Nephron progenitor cell (in vitro differentiated cells): Measurements from ENCODE around the gene MLIP.

ENCODE experiments used
- DNase-seq: peaks from one replicate; pipeline ENCODE4 v3.0.0; 2021
- H3K27ac Mint-ChIP-seq: 2 replicates; pipeline ENCODE4 v1.8.0; 2021; ENCODE audit warnings: mild to moderate bottlenecking, moderate library complexity, mixed read lengths
- H3K27me3 Mint-ChIP-seq: 2 replicates; pipeline ENCODE4 v1.8.0; 2021; ENCODE audit warnings: mild to moderate bottlenecking, low read depth, mixed read lengths; ENCODE audit not compliant: poor library complexity
- H3K36me3 Mint-ChIP-seq: 2 replicates; pipeline ENCODE4 v1.8.0; 2021; ENCODE audit warnings: low read depth, mixed read lengths
- H3K4me1 Mint-ChIP-seq: 2 replicates; pipeline ENCODE4 v1.8.0; 2021; ENCODE audit warnings: mixed read lengths
- H3K4me3 Mint-ChIP-seq: 2 replicates; pipeline ENCODE4 v1.8.0; 2021; ENCODE audit warnings: mild to moderate bottlenecking, moderate library complexity, mixed read lengths
- H3K9me3 Mint-ChIP-seq: 2 replicates; pipeline ENCODE4 v1.8.0; 2021; ENCODE audit warnings: mild to moderate bottlenecking, moderate library complexity, mixed read lengths
- TF ChIP-seq, protein P1 (sequence below): fragments of 200-600 bp; sonication (generic); IDR thresholded peaks from 2 replicates; pipeline ENCODE4 v1.5.0; 2021; ENCODE audit warnings: antibody characterized with exemption

The MLIP gene

DNA sequence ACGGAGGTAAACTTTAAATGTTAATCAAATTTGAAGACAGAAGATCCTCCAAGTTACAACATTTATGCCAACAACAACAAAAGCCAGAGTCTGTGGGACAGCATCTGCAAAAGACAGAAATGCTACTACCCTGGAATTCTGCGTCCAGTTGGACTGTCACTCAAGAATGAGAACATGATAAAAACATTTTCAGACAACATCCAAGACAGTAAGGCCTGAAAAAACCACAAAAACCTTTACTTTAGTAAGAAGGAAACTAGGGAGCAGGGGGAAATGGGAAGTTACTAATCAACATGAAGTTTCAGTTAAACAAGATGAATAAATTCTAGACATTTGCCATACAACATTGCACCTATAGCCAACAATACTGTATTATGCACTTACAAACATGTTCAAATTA is 77.6 kb downstream of the MLIP start:
- DNase-seq, result no peak
- no peaks in the 10 kb centered on the region for H3K27me3 Mint-ChIP-seq
- peaks cover 11% of the 10 kb centered on the region for H3K4me1 Mint-ChIP-seq
- no peak overlapping the region for H3K4me3 Mint-ChIP-seq
- no peaks in the 10 kb centered on the region for H3K9me3 Mint-ChIP-seq
- TF ChIP-seq, protein P1, sequence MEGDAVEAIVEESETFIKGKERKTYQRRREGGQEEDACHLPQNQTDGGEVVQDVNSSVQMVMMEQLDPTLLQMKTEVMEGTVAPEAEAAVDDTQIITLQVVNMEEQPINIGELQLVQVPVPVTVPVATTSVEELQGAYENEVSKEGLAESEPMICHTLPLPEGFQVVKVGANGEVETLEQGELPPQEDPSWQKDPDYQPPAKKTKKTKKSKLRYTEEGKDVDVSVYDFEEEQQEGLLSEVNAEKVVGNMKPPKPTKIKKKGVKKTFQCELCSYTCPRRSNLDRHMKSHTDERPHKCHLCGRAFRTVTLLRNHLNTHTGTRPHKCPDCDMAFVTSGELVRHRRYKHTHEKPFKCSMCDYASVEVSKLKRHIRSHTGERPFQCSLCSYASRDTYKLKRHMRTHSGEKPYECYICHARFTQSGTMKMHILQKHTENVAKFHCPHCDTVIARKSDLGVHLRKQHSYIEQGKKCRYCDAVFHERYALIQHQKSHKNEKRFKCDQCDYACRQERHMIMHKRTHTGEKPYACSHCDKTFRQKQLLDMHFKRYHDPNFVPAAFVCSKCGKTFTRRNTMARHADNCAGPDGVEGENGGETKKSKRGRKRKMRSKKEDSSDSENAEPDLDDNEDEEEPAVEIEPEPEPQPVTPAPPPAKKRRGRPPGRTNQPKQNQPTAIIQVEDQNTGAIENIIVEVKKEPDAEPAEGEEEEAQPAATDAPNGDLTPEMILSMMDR, result no peak
- H3K27ac Mint-ChIP-seq, result no peak overlapping the region
- no peaks in the 10 kb centered on the region for H3K36me3 Mint-ChIP-seq

DNA sequence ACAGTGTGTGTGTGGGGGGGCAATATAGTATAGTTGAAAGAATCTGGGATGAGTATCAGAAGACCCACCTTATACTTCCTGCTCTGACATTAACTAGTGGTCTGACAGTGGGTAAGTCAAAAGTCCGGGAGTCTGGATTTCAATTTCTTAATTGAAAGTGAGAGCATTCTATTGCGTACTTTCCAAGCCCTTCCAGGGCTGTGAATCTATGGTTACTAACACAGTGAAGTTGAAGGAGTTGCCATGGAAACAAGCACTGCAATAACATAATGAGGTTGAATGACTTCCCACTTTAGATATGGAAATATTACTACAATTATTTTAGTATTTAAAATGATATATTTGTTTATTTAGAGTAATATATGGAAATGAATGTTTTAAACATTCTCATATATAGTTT is 80.2 kb downstream of the MLIP start:
- DNase-seq, result no peak
- H3K9me3 Mint-ChIP-seq, result no peaks in the 10 kb centered on the region
- TF ChIP-seq, protein P1, result no peak
- H3K36me3 Mint-ChIP-seq, result no peaks in the 10 kb centered on the region
- no peak overlapping the region for H3K4me3 Mint-ChIP-seq
- H3K27ac Mint-ChIP-seq, result no peak overlapping the region
- no peaks in the 10 kb centered on the region for H3K27me3 Mint-ChIP-seq
- H3K4me1 Mint-ChIP-seq, result peaks cover 11% of the 10 kb centered on the region

DNA sequence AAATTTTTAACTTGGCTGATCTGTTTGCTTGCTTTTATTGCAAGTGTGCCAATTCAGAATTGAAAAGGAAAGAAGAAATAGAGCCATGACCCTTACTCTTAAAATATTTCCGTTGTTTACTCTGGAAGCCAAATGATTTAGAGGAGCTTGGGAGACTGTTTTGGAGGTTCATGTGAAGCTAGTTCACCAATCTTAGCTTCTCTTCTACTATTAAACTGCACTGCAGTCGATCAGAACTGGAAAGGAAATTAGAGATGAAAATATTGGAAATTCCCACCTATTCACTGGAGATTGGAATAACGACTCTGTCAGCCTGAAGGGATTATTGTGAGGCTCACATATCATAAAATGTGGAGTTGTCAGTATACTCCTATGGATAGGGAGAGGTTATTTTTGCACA is 81.8 kb downstream of the MLIP start:
- Mint-ChIP-seq H3K27ac (no peak overlapping the region), H3K4me3 (no peak overlapping the region), H3K36me3 (no peaks in the 10 kb centered on the region), H3K4me1 (peaks cover 11% of the 10 kb centered on the region), H3K27me3 (no peaks in the 10 kb centered on the region), H3K9me3 (no peaks in the 10 kb centered on the region)
- DNase-seq, result no peak
- TF ChIP-seq, protein P1, result no peak

DNA sequence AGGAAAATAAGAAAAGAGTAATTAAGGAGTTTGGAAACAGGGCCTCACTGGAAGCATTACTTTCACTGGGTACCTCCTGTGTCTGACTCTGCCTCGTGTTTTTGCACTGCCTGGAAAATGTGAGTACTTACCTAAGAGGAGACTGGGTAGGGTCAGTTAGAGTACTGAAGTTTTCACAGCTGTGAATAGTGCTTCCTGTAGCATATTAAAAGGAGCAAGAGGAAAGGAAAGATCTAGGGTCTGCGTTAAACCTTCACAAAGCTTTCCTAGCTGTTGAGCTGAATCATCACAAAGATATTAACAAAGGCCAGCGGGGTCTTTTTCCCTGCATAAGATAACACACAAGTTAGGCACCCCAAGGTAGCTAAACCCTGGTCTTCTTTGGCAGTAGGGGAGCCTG is 82.3 kb downstream of the MLIP start:
- no peaks in the 10 kb centered on the region for H3K27me3 Mint-ChIP-seq
- H3K36me3 Mint-ChIP-seq, result no peaks in the 10 kb centered on the region
- H3K9me3 Mint-ChIP-seq, result no peaks in the 10 kb centered on the region
- TF ChIP-seq, protein P1, result no peak
- H3K4me1 Mint-ChIP-seq, result peaks cover 11% of the 10 kb centered on the region
- H3K27ac Mint-ChIP-seq, result no peak overlapping the region
- no peak for DNase-seq
- H3K4me3 Mint-ChIP-seq, result no peak overlapping the region

DNA sequence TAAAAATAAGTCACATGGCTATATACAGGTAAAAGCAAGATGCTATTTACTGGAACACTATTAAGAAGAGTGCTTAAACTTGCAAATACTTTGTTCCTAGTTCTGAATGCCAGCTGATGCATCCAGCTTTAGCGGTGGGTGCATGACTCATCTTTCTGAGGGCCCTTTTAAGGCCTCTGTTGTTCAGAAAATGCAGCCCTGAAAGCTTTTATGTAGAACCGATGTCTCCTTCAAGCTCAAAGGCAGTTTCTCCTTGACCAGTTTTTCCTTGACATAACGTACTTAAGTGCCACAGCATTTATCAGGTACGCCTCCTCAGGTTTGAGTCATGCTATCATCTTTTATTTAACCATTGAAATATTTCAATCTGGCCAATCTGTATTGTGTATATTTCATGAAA is 82.8 kb downstream of the MLIP start:
- Mint-ChIP-seq H3K27ac (no peak overlapping the region), H3K27me3 (no peaks in the 10 kb centered on the region), H3K4me1 (peaks cover 11% of the 10 kb centered on the region), H3K9me3 (no peaks in the 10 kb centered on the region), H3K36me3 (no peaks in the 10 kb centered on the region), H3K4me3 (no peak overlapping the region)
- DNase-seq, result no peak
- TF ChIP-seq, protein P1, result no peak

DNA sequence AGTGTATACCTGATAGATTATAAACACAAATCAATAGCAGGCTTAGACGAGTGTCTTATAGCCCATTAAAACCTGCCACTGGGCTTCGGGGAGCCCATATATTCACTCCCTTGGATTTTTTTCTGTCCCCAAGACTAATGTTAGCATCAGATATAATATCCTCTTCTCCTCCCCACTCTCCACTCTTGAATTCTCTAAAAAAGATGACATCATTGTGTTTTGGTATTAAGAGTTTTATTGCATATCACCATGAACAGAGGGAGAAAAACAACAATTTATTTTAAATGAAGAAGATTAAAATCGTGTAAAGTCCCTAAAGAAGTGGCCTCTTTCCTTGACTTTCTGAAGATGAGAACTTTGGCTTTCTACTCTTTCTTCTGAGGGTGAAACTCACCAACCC is 84.4 kb downstream of the MLIP start:
- no peaks in the 10 kb centered on the region for H3K9me3 Mint-ChIP-seq
- no peaks in the 10 kb centered on the region for H3K27me3 Mint-ChIP-seq
- peaks cover 11% of the 10 kb centered on the region for H3K4me1 Mint-ChIP-seq
- no peak for DNase-seq
- H3K36me3 Mint-ChIP-seq, result no peaks in the 10 kb centered on the region
- TF ChIP-seq, protein P1, result no peak
- no peak overlapping the region for H3K27ac Mint-ChIP-seq
- H3K4me3 Mint-ChIP-seq, result no peak overlapping the region
